ENCODE data around the gene TAOK1. TPM values are rescaled to one million over a fixed set of nuclear protein-coding genes. Genes with fewer than 3 reads are reported as not detected.

TAOK1 gene
- total and polyA plus RNA-seq, 8 donors = 5.4 to 31.8 (median 16.8) TPM

GRCh38 chr17:29433541-29433940 lies 43.4 kb downstream of the TAOK1 start:
- no peak overlapping the region for H3K4me3 ChIP-seq
- WGBS, 2 donors = 86 to 91% methylated on average over 4 of the region's 4 CpGs
- no peak overlapping the region for H3K27ac ChIP-seq
- no peaks in the 10 kb centered on the region for H3K9me3 ChIP-seq
- intact Hi-C loops (cut with DNase I) = no loop called here
- no peaks in the 10 kb centered on the region for H3K27me3 ChIP-seq
- FAIRE-seq (no peak), ATAC-seq (no peak), DNase-seq (no peak)
- no peak for TF ChIP-seq CTCF (IDR thresholded peaks at IDR 0.05)
- H3K4me1 ChIP-seq = peaks cover 0 to 8% (median 0%) of the 10 kb centered on the region in 3 donors
- H3K36me3 ChIP-seq = no peaks in the 10 kb centered on the region

- Histone ChIP-seq H3K4me3 (no peak overlapping the region), H3K36me3 (no peaks in the 10 kb centered on the region), H3K27me3 (no peaks in the 10 kb centered on the region), H3K4me1 (peaks cover 0 to 8% (median 0%) of the 10 kb centered on the region in 3 donors), H3K9me3 (no peaks in the 10 kb centered on the region), H3K27ac (no peak overlapping the region)
- FAIRE-seq (no peak), ATAC-seq (no peak), DNase-seq (no peak)
- 96% methylated on average over 3 of the region's 3 CpGs for WGBS, 2 donors
- TF ChIP-seq CTCF (IDR thresholded peaks at IDR 0.05) = no peak
- intact Hi-C loops (cut with DNase I) = no loop called here
Observed at GRCh38 chr17:29434550-29434949, 44.4 kb downstream of the TAOK1 start.

GRCh38 chr17:29442451-29442850 lies 52.3 kb downstream of the TAOK1 start:
- Histone ChIP-seq H3K36me3 (no peaks in the 10 kb centered on the region), H3K9me3 (no peaks in the 10 kb centered on the region), H3K27ac (no peak overlapping the region), H3K4me3 (no peak overlapping the region), H3K4me1 (peaks cover 0 to 22% (median 18%) of the 10 kb centered on the region in 3 donors), H3K27me3 (no peaks in the 10 kb centered on the region)
- 94 to 100% methylated on average over 1 of the region's 1 CpG for WGBS, 2 donors
- no peak for ATAC-seq
- intact Hi-C loops (cut with DNase I) = no loop called here
- no peak for TF ChIP-seq CTCF (IDR thresholded peaks at IDR 0.05)
- DNase-seq = no peak
- FAIRE-seq = no peak

GRCh38 chr17:29443041-29443739 lies 53.0 kb downstream of the TAOK1 start:
- Histone ChIP-seq H3K4me1 (peaks cover 0 to 25% (median 18%) of the 10 kb centered on the region in 3 donors), H3K36me3 (no peaks in the 10 kb centered on the region), H3K27me3 (no peaks in the 10 kb centered on the region), H3K9me3 (no peaks in the 10 kb centered on the region), H3K4me3 (no peak overlapping the region), H3K27ac (no peak overlapping the region)
- DNase-seq = no peak
- TF ChIP-seq CTCF (IDR thresholded peaks at IDR 0.05) = no peak
- ATAC-seq = no peak
- intact Hi-C loops (cut with DNase I) = no loop called here
- no peak for FAIRE-seq

GRCh38 chr17:29444589-29444988 lies 54.4 kb downstream of the TAOK1 start:
- no peak for TF ChIP-seq CTCF (IDR thresholded peaks at IDR 0.05)
- FAIRE-seq (peak; percentile 57), ATAC-seq (peak; percentile 39 to 66 (median 52))

More at GRCh38 chr17:29444589-29444988, 54.4 kb downstream of the TAOK1 start:
- no peaks in the 10 kb centered on the region for H3K36me3 ChIP-seq
- no peaks in the 10 kb centered on the region for H3K9me3 ChIP-seq
- no peak overlapping the region for H3K4me3 ChIP-seq
- intact Hi-C loops (cut with DNase I) = no loop called here
- DNase-seq = no peak
- H3K4me1 ChIP-seq = peaks cover 0 to 25% (median 18%) of the 10 kb centered on the region in 3 donors
- H3K27ac ChIP-seq = no peak overlapping the region
- H3K27me3 ChIP-seq = no peaks in the 10 kb centered on the region

All from pancreas (tissue), 10 donors.